Tibial nerve (tissue), 4 donors: Measurements from ENCODE around the gene RBCK1.

Source experiments
- EP300 ChIP-seq, 2 donors: sonication (generic); formaldehyde crosslinking; IDR thresholded peaks; one replicate each; pipeline ENCODE4 v1.6.1; 2017; ENCODE audit warnings: antibody characterized with exemption in 2 of 2, mild to moderate bottlenecking in 1 of 2
- POLR2A ChIP-seq, 2 donors: fragments of 450-650 bp; IDR thresholded peaks; one replicate each; pipeline ENCODE4 v1.6.1; 2017; ENCODE audit warnings: antibody characterized with exemption in 2 of 2, mild to moderate bottlenecking in 2 of 2, moderate library complexity in 2 of 2
- TF ChIP-seq, protein P1 (sequence below), 5 experiments: fragments of 200-600 bp in 3 of 5; fragments of 450-650 bp in 2 of 5; sonication (generic) in 3 of 5; IDR thresholded peaks; one replicate each; pipeline ENCODE4 v1.5.1; 2016 to 2019; ENCODE audit warnings: antibody characterized with exemption in 5 of 5, mild to moderate bottlenecking in 3 of 5, moderate library complexity in 2 of 5

DNA sequence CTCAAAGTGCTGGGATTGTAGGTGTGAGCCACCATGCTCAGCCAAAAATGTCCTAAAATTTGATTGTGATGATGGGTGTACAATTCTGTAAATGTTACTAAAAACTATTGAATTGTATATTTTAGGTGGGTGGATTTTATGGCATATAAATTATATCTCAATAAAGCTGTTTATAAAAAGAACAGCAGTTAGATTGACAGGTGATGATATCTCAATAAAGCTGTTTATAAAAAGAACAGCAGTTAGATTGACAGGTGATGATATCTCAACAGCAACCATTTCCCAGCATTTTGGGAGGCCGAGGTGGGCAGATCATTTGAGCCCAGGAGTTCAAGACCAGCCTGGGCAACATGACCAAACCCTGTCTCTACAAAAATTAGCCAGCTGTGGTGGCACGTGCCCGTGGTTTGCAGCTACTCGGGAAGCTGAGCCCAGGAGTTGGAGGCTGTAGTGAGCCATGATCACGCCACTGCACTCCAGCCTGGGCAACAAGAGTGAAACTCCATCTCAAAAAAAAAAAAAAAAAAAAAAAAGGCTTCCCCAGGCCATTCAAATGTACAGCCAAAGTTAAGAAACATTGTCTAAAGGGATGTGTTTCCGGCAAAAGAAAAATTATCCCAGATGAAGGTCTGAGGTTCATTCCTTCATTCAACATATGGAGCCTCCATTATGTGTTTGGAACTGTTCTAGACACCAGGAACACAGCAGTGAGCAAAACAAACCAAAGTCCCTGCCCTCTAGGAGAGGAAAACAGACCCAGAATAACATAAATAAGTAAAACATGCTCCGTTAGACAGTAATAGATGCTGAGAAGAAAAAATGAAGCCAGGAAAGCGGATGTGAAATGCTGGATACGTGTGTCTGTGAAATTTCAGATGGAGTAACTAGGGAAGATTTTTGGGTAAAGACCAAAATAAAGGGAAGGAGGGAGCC lies 1.6 kb upstream of the RBCK1 start:
- TF ChIP-seq, protein P1, sequence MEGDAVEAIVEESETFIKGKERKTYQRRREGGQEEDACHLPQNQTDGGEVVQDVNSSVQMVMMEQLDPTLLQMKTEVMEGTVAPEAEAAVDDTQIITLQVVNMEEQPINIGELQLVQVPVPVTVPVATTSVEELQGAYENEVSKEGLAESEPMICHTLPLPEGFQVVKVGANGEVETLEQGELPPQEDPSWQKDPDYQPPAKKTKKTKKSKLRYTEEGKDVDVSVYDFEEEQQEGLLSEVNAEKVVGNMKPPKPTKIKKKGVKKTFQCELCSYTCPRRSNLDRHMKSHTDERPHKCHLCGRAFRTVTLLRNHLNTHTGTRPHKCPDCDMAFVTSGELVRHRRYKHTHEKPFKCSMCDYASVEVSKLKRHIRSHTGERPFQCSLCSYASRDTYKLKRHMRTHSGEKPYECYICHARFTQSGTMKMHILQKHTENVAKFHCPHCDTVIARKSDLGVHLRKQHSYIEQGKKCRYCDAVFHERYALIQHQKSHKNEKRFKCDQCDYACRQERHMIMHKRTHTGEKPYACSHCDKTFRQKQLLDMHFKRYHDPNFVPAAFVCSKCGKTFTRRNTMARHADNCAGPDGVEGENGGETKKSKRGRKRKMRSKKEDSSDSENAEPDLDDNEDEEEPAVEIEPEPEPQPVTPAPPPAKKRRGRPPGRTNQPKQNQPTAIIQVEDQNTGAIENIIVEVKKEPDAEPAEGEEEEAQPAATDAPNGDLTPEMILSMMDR (IDR thresholded peaks at IDR 0.05) = no peak
- TF ChIP-seq POLR2A (IDR thresholded peaks at IDR 0.05) = no peak
- TF ChIP-seq EP300 (IDR thresholded peaks at IDR 0.05) = no peak
